SK-N-SH treated with all-trans-retinoic acid at 6 μM for 48 hours (cell line): ENCODE data around the gene GNAI1.
"Not testable (repeated sequence)": the region's sequence is repeated elsewhere in the genome, so short reads cannot be mapped to it uniquely, and the experiment has no call there.

Experiments used
- ATAC-seq: fragments of 200-7000 bp; cut with Tn5 transposase; 3 replicates; pipeline ENCODE4 v1.9.1; 2020; ENCODE audit warnings: mild to moderate bottlenecking, moderate library complexity
- ARNTL ChIP-seq: fragments of 450-650 bp; formaldehyde crosslinking; IDR thresholded peaks from 2 replicates; pipeline ENCODE4 v1.5.0; 2020; ENCODE audit warnings: low read depth, mild to moderate bottlenecking, moderate library complexity, borderline replicate concordance
- BACH2 ChIP-seq: fragments of 250-450 bp; sonication (Bioruptor Pico); IDR thresholded peaks from 2 replicates; pipeline ENCODE4 v1.9.0; 2021; ENCODE audit warnings: mild to moderate bottlenecking, borderline replicate concordance
- CSDC2 ChIP-seq: fragments of 250-450 bp; sonication (Bioruptor Pico); IDR thresholded peaks from 2 replicates; pipeline ENCODE4 v1.5.0; 2020; ENCODE audit warnings: mild to moderate bottlenecking, moderate library complexity
- CSRNP3 ChIP-seq: fragments of 250-450 bp; sonication (Bioruptor Pico); IDR thresholded peaks from 2 replicates; pipeline ENCODE4 v1.5.1; 2021; ENCODE audit warnings: mild to moderate bottlenecking, moderate library complexity
- ESRRG ChIP-seq: fragments of 250-450 bp; sonication (Bioruptor Pico); IDR thresholded peaks from 2 replicates; pipeline ENCODE4 v1.6.1; 2021; ENCODE audit warnings: mild to moderate bottlenecking
- GLIS3 ChIP-seq: fragments of 250-450 bp; sonication (Bioruptor Pico); IDR thresholded peaks from 2 replicates; pipeline ENCODE4 v1.5.0; 2020; ENCODE audit warnings: mild to moderate bottlenecking, moderate library complexity
- ISL1 ChIP-seq: fragments of 250-450 bp; sonication (Bioruptor Pico); IDR thresholded peaks from 2 replicates; pipeline ENCODE4 v2.1.2; 2022; ENCODE audit warnings: mild to moderate bottlenecking, moderate library complexity
- OSR1 ChIP-seq: fragments of 250-450 bp; sonication (Bioruptor Pico); IDR thresholded peaks from 2 replicates; pipeline ENCODE4 v1.8.0; 2022; ENCODE audit warnings: moderate library complexity, mild to moderate bottlenecking, inconsistent platforms
- PATZ1 ChIP-seq: fragments of 250-450 bp; sonication (Bioruptor Pico); IDR thresholded peaks from 2 replicates; pipeline ENCODE4 v1.8.0; 2020; ENCODE audit warnings: mild to moderate bottlenecking, moderate library complexity, borderline replicate concordance
- PPARA ChIP-seq: fragments of 250-450 bp; sonication (Bioruptor Pico); IDR thresholded peaks from 2 replicates; pipeline ENCODE4 v1.5.0; 2020; ENCODE audit warnings: mild to moderate bottlenecking, borderline replicate concordance
- RARB ChIP-seq: fragments of 250-450 bp; sonication (Bioruptor Pico); IDR thresholded peaks from 2 replicates; pipeline ENCODE4 v1.8.0; 2021; ENCODE audit warnings: mild to moderate bottlenecking, moderate library complexity
- SNAI2 ChIP-seq: fragments of 250-450 bp; sonication (Bioruptor Pico); IDR thresholded peaks from 2 replicates; pipeline ENCODE4 v1.5.0; 2020; ENCODE audit warnings: mild to moderate bottlenecking, moderate library complexity
- TCF4 ChIP-seq: fragments of 250-450 bp; sonication (Bioruptor Pico); IDR thresholded peaks from 2 replicates; pipeline ENCODE4 v1.8.0; 2021; ENCODE audit warnings: mild to moderate bottlenecking, moderate library complexity, borderline replicate concordance
- TOX ChIP-seq: fragments of 250-450 bp; sonication (Bioruptor Pico); IDR thresholded peaks from 2 replicates; pipeline ENCODE4 v1.8.0; 2021; ENCODE audit warnings: mild to moderate bottlenecking, moderate library complexity, borderline replicate concordance
- TSHZ2 ChIP-seq: fragments of 250-450 bp; sonication (Bioruptor Pico); IDR thresholded peaks from 2 replicates; pipeline ENCODE4 v1.5.0; 2020; ENCODE audit warnings: mild to moderate bottlenecking, moderate library complexity
- ZC3H10 ChIP-seq: fragments of 250-450 bp; sonication (Bioruptor Pico); IDR thresholded peaks from 2 replicates; pipeline ENCODE4 v1.5.1; 2021; ENCODE audit warnings: mild to moderate bottlenecking, moderate library complexity
- ZFP3 ChIP-seq: fragments of 250-450 bp; sonication (Bioruptor Pico); IDR thresholded peaks from 2 replicates; pipeline ENCODE4 v1.5.0; 2020; ENCODE audit warnings: mild to moderate bottlenecking, moderate library complexity
- ZNF565 ChIP-seq: fragments of 450-650 bp; formaldehyde crosslinking; conservative IDR thresholded peaks from 2 replicates; pipeline ENCODE4 v1.5.0; 2020; ENCODE audit warnings: low read depth, mild to moderate bottlenecking, moderate library complexity
- ZNF70 ChIP-seq: fragments of 450-650 bp; formaldehyde crosslinking; IDR thresholded peaks from 2 replicates; pipeline ENCODE4 v1.5.0; 2020; ENCODE audit warnings: mild to moderate bottlenecking, moderate library complexity
- ZNF8 ChIP-seq: fragments of 450-650 bp; formaldehyde crosslinking; IDR thresholded peaks from 2 replicates; pipeline ENCODE4 v1.5.0; 2020; ENCODE audit warnings: mild to moderate bottlenecking, moderate library complexity

The GNAI1 gene

DNA sequence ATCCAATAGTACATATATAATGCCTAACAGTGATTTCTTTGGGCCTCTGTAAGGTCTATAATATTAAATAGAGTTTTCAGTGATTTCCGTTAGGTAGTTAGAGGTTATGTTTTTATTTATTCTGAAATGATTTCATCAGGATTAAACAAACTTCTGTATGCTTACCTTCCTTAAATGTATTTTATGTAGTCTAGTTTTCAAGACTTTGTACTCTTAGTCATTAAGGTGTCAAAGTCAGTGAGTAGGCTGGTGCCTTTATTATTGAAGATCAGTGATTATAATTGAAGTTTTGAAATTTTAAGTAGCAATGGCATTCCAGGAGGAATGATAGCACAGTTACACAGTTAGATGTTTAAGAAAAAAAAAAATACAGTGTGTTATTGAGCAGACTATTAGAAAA lies 20.7 kb downstream of the GNAI1 start:
- ATAC-seq, result no peak
- no peak for TF ChIP-seq CSRNP3
- TF ChIP-seq TOX (CRISPR knock-in tag), result no peak
- no peak for TF ChIP-seq ARNTL (CRISPR knock-in tag)
- TF ChIP-seq PATZ1 (CRISPR knock-in tag), result no peak
- no peak for TF ChIP-seq BACH2 (CRISPR knock-in tag)
- TF ChIP-seq SNAI2 (CRISPR knock-in tag), result no peak
- no peak for TF ChIP-seq ISL1 (CRISPR knock-in tag)
- no peak for TF ChIP-seq GLIS3
- no peak for TF ChIP-seq ZC3H10 (CRISPR knock-in tag)
- no peak for TF ChIP-seq ZNF8

GRCh38 chr7:80157770-80158169 lies 23.1 kb downstream of the GNAI1 start:
- not testable (repeated sequence) for ATAC-seq

DNA sequence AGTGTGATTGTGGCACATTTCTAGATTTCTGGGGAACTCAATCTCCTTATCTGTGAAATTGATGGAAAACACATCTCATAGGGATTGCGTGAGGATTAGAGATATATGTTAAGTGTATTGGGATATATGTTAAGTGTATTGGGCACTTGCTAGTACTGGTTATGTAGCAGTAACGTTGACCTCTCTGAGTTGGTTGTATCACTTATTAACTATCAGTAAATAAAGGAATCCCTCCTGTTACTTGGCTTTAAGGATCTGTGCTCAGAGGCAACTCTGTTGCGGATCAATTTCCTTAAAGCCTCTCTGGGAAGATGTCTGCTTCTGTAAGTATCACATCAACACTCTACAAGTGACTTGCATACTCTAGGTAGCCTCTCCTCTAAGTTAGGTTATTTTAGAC lies 25.2 kb downstream of the GNAI1 start:
- ATAC-seq, result no peak
- TF ChIP-seq PATZ1 (CRISPR knock-in tag) (no peak), GLIS3 (no peak), ZNF8 (no peak), ZFP3 (CRISPR knock-in tag) (no peak), OSR1 (no peak), CSDC2 (CRISPR knock-in tag) (no peak), ESRRG (no peak), SNAI2 (CRISPR knock-in tag) (no peak)

- no peak for TF ChIP-seq ESRRG
- no peak for TF ChIP-seq CSDC2 (CRISPR knock-in tag)
- TF ChIP-seq ZNF70 (CRISPR knock-in tag), result no peak
- no peak for TF ChIP-seq ARNTL (CRISPR knock-in tag)
- TF ChIP-seq TCF4 (CRISPR knock-in tag), result no peak
- TF ChIP-seq BACH2 (CRISPR knock-in tag), result no peak
- TF ChIP-seq ZNF565 (CRISPR knock-in tag), result no peak
- TF ChIP-seq PPARA (CRISPR knock-in tag), result no peak
- no peak for TF ChIP-seq TSHZ2 (CRISPR knock-in tag)
- TF ChIP-seq RARB, result no peak
Measured at GRCh38 chr7:80161466-80161865, 26.8 kb downstream of the GNAI1 start.

GRCh38 chr7:80165177-80165576 lies 30.5 kb downstream of the GNAI1 start:
- TF ChIP-seq ISL1 (CRISPR knock-in tag) (peak; percentile 63), ZNF8 (no peak)

More at GRCh38 chr7:80161466-80161865, 26.8 kb downstream of the GNAI1 start:
- no peak for ATAC-seq

More at GRCh38 chr7:80165177-80165576, 30.5 kb downstream of the GNAI1 start:
- ATAC-seq, result no peak; the same call in 2 of the 3 replicates
